NCI-H345 (cell line): ENCODE results near the gene ADAT1.

Source experiments
- DNase-seq: peaks from one replicate; lab custom pipeline; 2025; lab: John Stamatoyannopoulos, UW

ADAT1 gene

GRCh38 chr16:75575958-75576357 lies 47.1 kb downstream of the ADAT1 start:
- no peak for DNase-seq

GRCh38 chr16:75573955-75574354 lies 49.1 kb downstream of the ADAT1 start:
- DNase-seq = no peak

GRCh38 chr16:75572864-75573542 lies 50.1 kb downstream of the ADAT1 start:
- DNase-seq = no peak

GRCh38 chr16:75570396-75571065 lies 52.5 kb downstream of the ADAT1 start:
- DNase-seq = no peak

GRCh38 chr16:75567911-75568310 lies 55.2 kb downstream of the ADAT1 start:
- DNase-seq = no peak

GRCh38 chr16:75566758-75567255 lies 56.3 kb downstream of the ADAT1 start:
- no peak for DNase-seq

GRCh38 chr16:75566040-75566757 lies 56.9 kb downstream of the ADAT1 start, which contains the start of gene GABARAPL2:
Gene GABARAPL2 (plus strand): TSS chr16:75566379. CDS start chr16:75566487, 108 bp downstream.
- DNase-seq = peak; percentile 79

- DNase-seq = no peak
Observed at GRCh38 chr16:75565640-75566039, 57.4 kb downstream of the ADAT1 start.

GRCh38 chr16:75559564-75560372 lies 63.3 kb downstream of the ADAT1 start:
- no peak for DNase-seq

- DNase-seq = no peak
Observed at GRCh38 chr16:75558846-75559401, 64.2 kb downstream of the ADAT1 start.

- no peak for DNase-seq
Observed at GRCh38 chr16:75556431-75556950, 66.6 kb downstream of the ADAT1 start.

GRCh38 chr16:75555707-75556430 lies 67.2 kb downstream of the ADAT1 start, which contains the start of gene TMEM231:
Gene TMEM231 (minus strand): TSS chr16:75556252. CDS start chr16:75556209, 43 bp downstream.
- peak; percentile 92 for DNase-seq

- DNase-seq = peak; percentile 57
Observed at GRCh38 chr16:75555213-75555706, 67.8 kb downstream of the ADAT1 start.

- no peak for DNase-seq
Observed at GRCh38 chr16:75552951-75553350, 70.1 kb downstream of the ADAT1 start.

GRCh38 chr16:75550211-75550662 lies 72.8 kb downstream of the ADAT1 start:
- DNase-seq = no peak
